Measurements from ENCODE around the gene RHOBTB3.

GRCh38 chr5:95830226-95830625 lies 99.1 kb downstream of the RHOBTB3 start:
- no peak for TF ChIP-seq CTCF (IDR thresholded peaks at IDR 0.05)
- no peak for TF ChIP-seq POLR2A (IDR thresholded peaks at IDR 0.05)
